C4-2B (cell line): ENCODE data around the gene DEDD2.

Source experiments
- CTCF ChIP-seq: fragments of 450-650 bp; conservative IDR thresholded peaks from 2 replicates; pipeline ENCODE4 v1.5.1; 2017; ENCODE audit warnings: mild to moderate bottlenecking
- ZFX ChIP-seq: fragments of 450-650 bp; IDR thresholded peaks from 2 replicates; pipeline ENCODE4 v1.6.1; 2017

- TF ChIP-seq CTCF (no peak), ZFX (no peak)
Measured at GRCh38 chr19:42185277-42185676, 32.2 kb downstream of the DEDD2 start.
